HCT116 (cell line): ENCODE results near the gene GINS3. TPM values are rescaled to one million over a fixed set of nuclear protein-coding genes. Genes with fewer than 3 reads are reported as not detected.

Source experiments
- ATAC-seq: fragments of 200-7000 bp; cut with Tn5 transposase; 2 replicates; pipeline ENCODE4 v1.9.1; 2020; ENCODE audit warnings: mild to moderate bottlenecking, moderate library complexity
- BruUV-seq: library from RNA; stranded (reverse); fragments of 400-500 nt; replicated peaks from 2 replicates; lab custom pipeline; 2021; lab: Mats Ljungman, UMichigan
- CTCF ChIA-PET: fragments of 300-600 bp; sonication (Branson Sonifier 250); formaldehyde crosslinking; loops from one replicate; lab custom pipeline; 2021; ENCODE audit warnings: antibody characterized with exemption; lab: Charles Lee
- POLR2A ChIA-PET: fragments of 300-600, 350-600 bp; sonication (Branson Sonifier 250); formaldehyde crosslinking; loops from one replicate; lab custom pipeline; 2021; ENCODE audit warnings: antibody characterized with exemption; lab: Charles Lee
- RAD21 ChIA-PET, 2 experiments: fragments of 300-600 bp; sonication (Branson Sonifier 250); formaldehyde crosslinking; loops; one replicate each; lab custom pipeline; 2023; ENCODE audit warnings: low total read pairs in 2 of 2; ENCODE audit not compliant: uncharacterized antibody in 2 of 2, unreplicated experiment in 2 of 2, low non-redundant PET in 1 of 2; lab: Charles Lee
- DNase-seq: peaks from one replicate; pipeline ENCODE4 v3.0.0-alpha.2; 2010; ENCODE audit warnings: low read depth, low spot score
- H2AFZ ChIP-seq: fragments of 200-600 bp; shearing (Covaris generic), sonication (generic); 2 replicates; pipeline ENCODE4 v1.6.1; 2017; ENCODE audit warnings: low read depth, mixed run types, mixed read lengths, antibody characterized with exemption, low read length; ENCODE audit not compliant: poor library complexity, severe bottlenecking
- H3K27ac ChIP-seq: 2 replicates; pipeline ENCODE4 v1.5.1; 2012; ENCODE audit warnings: low read depth, low read length
- H3K27me3 ChIP-seq: fragments of 200-600 bp; sonication (generic); 2 replicates; pipeline ENCODE4 v1.6.1; 2016; ENCODE audit warnings: mixed run types, low read length, mixed read lengths; ENCODE audit not compliant: insufficient read depth
- H3K36me3 ChIP-seq, 2 experiments: fragments of 200-500 bp in 1 of 2; fragments of 200-600 bp in 1 of 2; sonication (Bioruptor generic) in 1 of 2; sonication (generic) in 1 of 2; 2 replicates each; pipeline versions ENCODE4 v1.5.1 to v1.6.1; 2014 to 2016; ENCODE audit warnings: low read length in 2 of 2, inconsistent platforms in 1 of 2, mixed read lengths in 1 of 2, mixed run types in 1 of 2; ENCODE audit not compliant: insufficient read depth in 2 of 2, control insufficient read depth in 1 of 2
- H3K4me1 ChIP-seq, 2 experiments: fragments of 200-600 bp in 1 of 2; sonication (generic) in 1 of 2; 2 replicates each; pipeline versions ENCODE4 v1.5.1 to v1.6.1; 2012 to 2017; ENCODE audit warnings: low read length in 2 of 2, inconsistent platforms in 1 of 2, mild to moderate bottlenecking in 1 of 2, mixed read lengths in 1 of 2, mixed run types in 1 of 2, moderate library complexity in 1 of 2; ENCODE audit not compliant: insufficient read depth in 2 of 2, control insufficient read depth in 1 of 2
- H3K4me2 ChIP-seq: fragments of 200-600 bp; sonication (generic); 2 replicates; pipeline ENCODE4 v1.6.1; 2017; ENCODE audit warnings: mixed run types, low read length, mixed read lengths
- H3K4me3 ChIP-seq, 2 experiments: fragments of 200-600 bp in 1 of 2; sonication (generic) in 1 of 2; replicated peaks in 1 of 2; 2 replicates each; pipeline ENCODE4 v1.5.1; 2011 to 2016; ENCODE audit warnings: low read length in 2 of 2, control low read depth in 1 of 2, low read depth in 1 of 2, mild to moderate bottlenecking in 1 of 2, mixed read lengths in 1 of 2, mixed run types in 1 of 2
- H3K79me2 ChIP-seq: fragments of 200-600 bp; sonication (generic); 2 replicates; pipeline ENCODE4 v1.6.1; 2017; ENCODE audit warnings: mild to moderate bottlenecking, mixed run types, low read length, moderate library complexity, mixed read lengths; ENCODE audit not compliant: insufficient read depth
- H3K9ac ChIP-seq: fragments of 200-600 bp; sonication (generic); 2 replicates; pipeline ENCODE4 v1.6.1; 2016; ENCODE audit warnings: low read length, mixed read lengths
- H3K9me2 ChIP-seq: fragments of 200-600 bp; sonication (generic), shearing (Covaris generic); 2 replicates; pipeline ENCODE4 v1.6.1; 2017; ENCODE audit warnings: mixed run types, mild to moderate bottlenecking, moderate library complexity; ENCODE audit not compliant: insufficient read depth
- H3K9me3 ChIP-seq, 2 experiments: fragments of 200-500 bp in 1 of 2; fragments of 200-600 bp in 1 of 2; sonication (Bioruptor generic) in 1 of 2; sonication (generic) in 1 of 2; 2 replicates each; pipeline ENCODE4 v1.6.1; 2014 to 2017; ENCODE audit warnings: low read length in 2 of 2, mixed read lengths in 2 of 2, inconsistent platforms in 1 of 2, low read depth in 1 of 2, mild to moderate bottlenecking in 1 of 2, mixed run types in 1 of 2, moderate library complexity in 1 of 2; ENCODE audit not compliant: control insufficient read depth in 1 of 2, insufficient read depth in 1 of 2
- H4K20me1 ChIP-seq: fragments of 200-600 bp; sonication (generic), shearing (Covaris generic); 2 replicates; pipeline ENCODE4 v1.6.1; 2017; ENCODE audit warnings: mixed run types, mild to moderate bottlenecking, moderate library complexity; ENCODE audit not compliant: insufficient read depth
- ATF3 ChIP-seq: IDR thresholded peaks from 2 replicates; pipeline ENCODE4 v1.6.1; 2012
- CBX3 ChIP-seq: IDR thresholded peaks from 2 replicates; pipeline ENCODE4 v1.6.1; 2012; ENCODE audit warnings: low read depth
- CEBPB ChIP-seq: IDR thresholded peaks from 2 replicates; pipeline ENCODE4 v1.6.1; 2012; ENCODE audit warnings: low read depth
- EGR1 ChIP-seq: IDR thresholded peaks from 2 replicates; pipeline ENCODE4 v1.6.1; 2012; ENCODE audit warnings: low read depth
- ELF1 ChIP-seq: IDR thresholded peaks from 2 replicates; pipeline ENCODE4 v1.6.1; 2012; ENCODE audit warnings: low read depth, borderline replicate concordance
- EZH2 ChIP-seq: fragments of 200-600 bp; sonication (generic); IDR thresholded peaks from 2 replicates; pipeline ENCODE4 v1.6.1; 2017; ENCODE audit warnings: antibody characterized with exemption, mixed run types
- EZH2phosphoT487 ChIP-seq: fragments of 200-600 bp; IDR thresholded peaks from 2 replicates; pipeline ENCODE4 v1.6.1; 2018; ENCODE audit warnings: antibody characterized with exemption, borderline replicate concordance
- FOSL1 ChIP-seq: IDR thresholded peaks from 2 replicates; pipeline ENCODE4 v1.6.1; 2012; ENCODE audit warnings: low read depth
- MAX ChIP-seq: IDR thresholded peaks from 2 replicates; pipeline ENCODE4 v1.6.1; 2012
- POLR2A ChIP-seq: IDR thresholded peaks from 2 replicates; pipeline ENCODE4 v1.7.0; 2011; ENCODE audit warnings: borderline replicate concordance; ENCODE audit not compliant: insufficient read depth, insufficient read length; ENCODE audit errors: extremely low read depth
- POLR2AphosphoS5 ChIP-seq: IDR thresholded peaks from 2 replicates; pipeline ENCODE4 v1.6.1; 2011; ENCODE audit warnings: mild to moderate bottlenecking, low read depth, low read length, moderate library complexity
- REST ChIP-seq: IDR thresholded peaks from 2 replicates; pipeline ENCODE4 v1.6.1; 2012; ENCODE audit warnings: low read depth
- SP1 ChIP-seq: IDR thresholded peaks from 2 replicates; pipeline ENCODE4 v1.6.1; 2012; ENCODE audit warnings: low read depth
- ZBTB33 ChIP-seq: IDR thresholded peaks from 2 replicates; pipeline ENCODE4 v1.6.1; 2011; ENCODE audit warnings: mild to moderate bottlenecking, low read length, moderate library complexity; ENCODE audit not compliant: insufficient replicate concordance; ENCODE audit errors: extremely low read depth
- ZNF274 ChIP-seq: fragments of 200-500 bp; sonication (Bioruptor generic); IDR thresholded peaks from 2 replicates; pipeline ENCODE4 v1.6.1; 2014; ENCODE audit warnings: mild to moderate bottlenecking, low read depth, low read length, inconsistent platforms
- intact Hi-C: fragments of 100-400 bp; cut with micrococcal nuclease; formaldehyde crosslinking; loops from 2 replicates; pipeline ENCODE4 v1.10.0; 2022
- total RNA-seq: library from RNA; stranded (reverse); gene quantifications from one replicate; pipeline ENCODE4 v1.2.1, GENCODE V29; 2021; ENCODE audit not compliant: unreplicated experiment

The GINS3 gene
- total RNA-seq, 1 experiment from 2014 or later: 12.1 TPM

GRCh38 chr16:58348986-58349385 lies 43.3 kb upstream of the GINS3 start:
- Histone ChIP-seq H3K36me3 (no peaks in the 10 kb centered on the region), H3K9me3 (no peaks in the 10 kb centered on the region), H3K79me2 (no peaks in the 10 kb centered on the region), H3K27me3 (peaks cover 9% of the 10 kb centered on the region), H3K4me1 (no peaks in the 10 kb centered on the region), H3K4me2 (no peak overlapping the region), H3K9me2 (no peaks in the 10 kb centered on the region), H2AFZ (no peak overlapping the region), H3K4me3 (no peak overlapping the region), H3K27ac (no peak overlapping the region), H3K9ac (no peak overlapping the region), H4K20me1 (no peaks in the 10 kb centered on the region)
- RAD21 ChIA-PET: no interaction called here
- TF ChIP-seq EGR1 (no peak), ATF3 (no peak), CBX3 (no peak), CEBPB (no peak), ELF1 (no peak), ZNF274 (no peak), MAX (no peak), EZH2 (no peak), SP1 (no peak), FOSL1 (no peak), EZH2phosphoT487 (no peak), POLR2A (no peak), ZBTB33 (no peak), REST (no peak), POLR2AphosphoS5 (no peak)
- DNase-seq (no peak), ATAC-seq (no peak)
- CTCF ChIA-PET: interaction anchor here (2.6 to 2.8 kb wide), 2 partner anchors 12 to 139 kb away, joined by 5 to 9 read pairs; no protein-coding TSS in a partner anchor
- BruUV-seq: no TSS peak
- POLR2A ChIA-PET: no interaction called here
- intact Hi-C loops: no loop called here
